GM19468 (cell line): ENCODE data around the gene PEG3.
"Not testable (repeated sequence)": the region's sequence is repeated elsewhere in the genome, so short reads cannot be mapped to it uniquely, and the experiment has no call there.

Experiments used
- ATAC-seq: cut with Tn5 transposase; IDR thresholded peaks from one replicate; pipeline ENCODE4 v1.9.1; 2021; ENCODE audit warnings: mild to moderate bottlenecking, moderate library complexity, moderate number of reproducible peaks; ENCODE audit not compliant: unreplicated experiment; ENCODE audit errors: extremely low read depth

Gene PEG3

GRCh38 chr19:56840451-56841192 lies at the start of gene PEG3, which contains the start of gene ZIM2:
TSS of gene PEG3 (minus strand) at chr19:56840726. CDS start at chr19:56824655, 16,071 bp downstream.
TSS of gene ZIM2 (minus strand) at chr19:56840726. CDS start at chr19:56824277, 16,449 bp downstream.
- no peak for ATAC-seq

DNA sequence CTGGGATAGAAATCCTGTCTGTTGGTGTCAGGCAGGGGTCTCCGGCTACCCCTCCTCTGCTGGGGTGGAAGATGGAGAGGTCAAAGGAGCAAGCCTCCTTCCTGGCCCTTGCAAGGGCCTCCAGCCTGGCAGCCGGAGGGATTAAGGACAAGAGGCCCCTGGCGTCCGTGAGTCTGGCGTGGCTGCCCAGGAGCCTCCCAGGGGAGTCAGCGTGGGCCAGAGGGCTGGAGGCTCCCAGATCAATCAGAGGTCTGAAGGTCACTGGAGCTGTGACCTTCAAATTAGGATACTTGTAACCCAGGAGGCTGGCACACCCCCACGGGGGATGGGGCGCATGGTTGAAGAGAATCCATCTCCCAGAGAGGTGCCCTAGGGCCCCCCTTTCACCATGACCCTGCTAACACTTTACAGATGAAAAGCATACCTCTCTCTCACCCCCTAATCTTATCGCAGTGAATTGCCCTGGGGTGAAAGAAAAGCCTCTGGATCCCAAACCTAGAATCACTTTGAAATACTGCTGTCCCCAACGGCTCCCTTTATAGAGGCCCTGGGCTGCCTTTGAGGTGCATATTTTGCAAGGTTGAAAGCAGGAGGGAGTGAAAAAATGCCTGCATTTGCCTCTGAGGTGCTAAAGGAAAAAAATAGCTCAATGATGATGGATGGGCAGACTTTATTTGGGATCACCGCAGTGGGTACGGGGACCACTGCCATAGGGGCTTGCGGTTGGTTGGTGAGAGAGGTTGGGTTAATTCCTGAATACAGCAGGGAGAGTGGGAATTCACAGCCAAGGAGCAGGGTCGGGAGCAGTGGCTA lies 44.9 kb upstream of the PEG3 start:
- no peak for ATAC-seq

- ATAC-seq, result no peak
Measured at GRCh38 chr19:56884441-56884840, 43.9 kb upstream of the PEG3 start.

DNA sequence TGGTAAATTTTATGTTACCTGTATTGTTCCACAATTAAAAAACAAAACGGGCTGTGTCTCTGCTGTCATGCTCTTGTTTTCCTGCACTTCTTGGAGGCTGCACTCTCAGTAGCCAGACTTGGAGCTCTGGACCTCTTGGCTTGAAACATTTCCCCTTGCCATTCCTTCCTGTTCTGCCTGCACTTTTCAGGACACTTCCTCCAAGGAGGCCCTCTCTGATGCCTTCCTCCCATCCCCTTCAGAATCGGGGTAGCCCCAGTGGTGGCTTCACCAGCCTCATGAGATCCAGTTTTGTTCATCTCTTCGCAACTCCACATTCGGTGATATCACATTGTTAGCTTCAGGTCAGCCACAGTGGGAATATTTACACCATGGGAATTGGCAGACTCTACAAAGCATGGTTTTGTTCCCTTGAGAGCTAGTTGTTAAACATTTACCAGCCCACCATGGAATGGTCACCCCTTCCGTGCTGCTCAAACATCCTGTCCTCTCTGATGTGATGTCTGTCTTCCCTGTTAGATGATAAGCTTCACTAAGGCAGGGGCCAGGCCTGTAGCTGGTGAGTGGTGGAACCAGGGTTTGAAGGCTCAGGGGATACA lies 40.2 kb upstream of the PEG3 start:
- no peak for ATAC-seq

DNA sequence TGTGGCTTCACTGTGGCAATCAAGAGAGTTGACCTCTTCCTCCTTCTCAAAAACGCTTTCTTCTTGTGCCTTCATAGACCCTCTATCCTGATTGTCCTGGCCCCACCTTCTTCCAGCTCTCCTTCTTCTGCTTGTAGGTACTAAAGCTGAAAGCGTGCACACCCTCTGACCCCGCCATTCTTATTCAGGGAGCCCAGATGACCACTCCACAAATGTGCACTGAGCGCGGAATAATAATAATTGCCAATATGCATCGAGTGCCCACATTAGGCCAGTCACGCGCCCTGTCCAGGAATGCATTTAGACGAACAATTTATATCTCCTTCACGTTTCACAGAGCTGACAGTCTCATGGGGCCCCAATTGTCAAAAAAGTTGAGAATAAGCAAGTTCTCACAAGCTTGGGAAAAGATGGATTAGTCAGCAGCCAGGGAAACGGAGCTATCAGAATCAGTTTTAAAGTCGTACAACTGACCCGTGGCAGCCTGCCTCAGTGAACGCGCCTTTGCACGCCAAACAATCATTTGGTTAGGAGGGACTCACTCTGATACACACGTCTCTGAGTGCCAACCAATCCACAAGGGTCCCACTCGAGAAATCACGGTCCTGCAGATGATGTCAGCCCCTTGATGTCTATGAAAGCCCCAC lies 36.7 kb upstream of the PEG3 start:
- no peak for ATAC-seq

DNA sequence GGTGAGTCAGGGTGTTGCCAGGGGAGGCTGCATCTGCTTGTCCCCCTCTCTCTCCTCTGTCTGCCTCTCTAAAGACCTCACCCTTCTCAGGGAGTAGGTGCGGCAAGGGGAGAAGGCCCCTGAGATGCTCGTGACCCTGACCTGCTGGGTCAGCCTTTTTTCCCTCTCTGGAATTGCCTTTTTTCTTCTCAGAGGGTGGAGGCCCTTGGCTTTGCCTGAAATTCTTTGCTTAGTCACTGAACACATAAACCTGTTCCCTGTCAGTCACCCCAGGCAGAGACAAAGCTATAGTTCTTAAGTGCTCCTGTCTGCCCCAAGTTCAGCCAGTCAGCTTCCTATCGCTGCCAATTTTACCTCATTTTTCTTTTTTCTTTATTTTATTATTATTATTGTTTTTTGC lies 35.2 kb upstream of the PEG3 start:
- no peak for ATAC-seq

- ATAC-seq, result no peak
Measured at GRCh38 chr19:56874530-56874929, 34.0 kb upstream of the PEG3 start.

DNA sequence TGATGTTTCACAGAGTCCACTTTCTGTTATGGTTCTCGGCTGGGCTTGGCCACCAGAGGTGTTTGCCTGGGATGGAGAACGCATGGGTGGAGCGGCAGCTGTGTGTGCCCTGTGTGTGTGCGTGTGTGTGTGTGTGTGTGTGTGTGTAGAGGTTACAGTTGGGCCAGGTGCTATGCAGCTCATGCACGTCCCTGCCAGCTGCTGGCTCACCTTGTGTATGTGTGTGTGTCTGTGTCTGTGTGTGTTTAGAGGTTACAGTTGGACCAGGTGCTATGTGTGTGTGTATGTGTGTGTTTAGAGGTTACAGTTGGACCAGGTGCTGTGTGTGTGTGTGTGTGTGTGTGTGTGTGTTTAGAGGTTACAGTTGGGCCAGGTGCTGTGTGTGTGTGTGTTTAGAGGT lies 33.0 kb upstream of the PEG3 start:
- ATAC-seq, result no peak

GRCh38 chr19:56869886-56870285 lies 29.4 kb upstream of the PEG3 start:
- ATAC-seq, result no peak

GRCh38 chr19:56868446-56868845 lies 27.9 kb upstream of the PEG3 start:
- ATAC-seq, result no peak

GRCh38 chr19:56866538-56866937 lies 26.0 kb upstream of the PEG3 start:
- ATAC-seq, result no peak

DNA sequence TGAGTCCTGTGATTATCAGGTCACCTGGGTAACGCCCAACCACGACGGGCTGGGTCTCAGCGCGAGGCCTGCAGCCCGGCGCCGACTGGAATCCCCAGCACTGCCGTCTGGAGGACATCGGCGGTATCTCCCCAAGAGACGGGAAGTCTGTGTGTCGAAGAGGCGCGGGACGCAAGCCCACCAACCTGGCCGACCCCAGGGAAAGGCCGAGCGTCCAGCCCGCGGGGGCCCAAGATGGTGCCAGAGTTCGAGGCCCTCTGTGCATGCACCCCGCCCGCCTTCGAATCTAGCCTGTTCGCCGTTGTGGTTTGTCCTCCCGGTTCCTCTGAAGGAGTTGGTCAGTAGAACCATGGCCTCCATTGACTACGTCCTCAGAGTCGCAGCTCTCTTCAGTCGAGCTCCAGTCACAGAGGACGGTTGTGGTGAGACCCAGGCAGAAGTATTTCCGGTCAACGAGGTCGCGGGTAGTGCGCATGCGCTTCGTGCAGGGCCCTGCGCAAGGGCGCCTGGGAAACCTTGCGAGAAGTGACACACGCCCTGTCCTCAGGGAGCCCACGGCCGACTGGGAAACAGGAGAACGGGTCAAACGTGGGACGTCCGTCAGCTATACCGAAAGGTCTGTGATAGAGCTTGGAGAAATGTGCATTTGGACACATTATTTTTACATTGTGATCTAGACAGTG lies 24.1 kb upstream of the PEG3 start:
- no peak for ATAC-seq

- ATAC-seq, result no peak
Measured at GRCh38 chr19:56862741-56863140, 22.2 kb upstream of the PEG3 start.

DNA sequence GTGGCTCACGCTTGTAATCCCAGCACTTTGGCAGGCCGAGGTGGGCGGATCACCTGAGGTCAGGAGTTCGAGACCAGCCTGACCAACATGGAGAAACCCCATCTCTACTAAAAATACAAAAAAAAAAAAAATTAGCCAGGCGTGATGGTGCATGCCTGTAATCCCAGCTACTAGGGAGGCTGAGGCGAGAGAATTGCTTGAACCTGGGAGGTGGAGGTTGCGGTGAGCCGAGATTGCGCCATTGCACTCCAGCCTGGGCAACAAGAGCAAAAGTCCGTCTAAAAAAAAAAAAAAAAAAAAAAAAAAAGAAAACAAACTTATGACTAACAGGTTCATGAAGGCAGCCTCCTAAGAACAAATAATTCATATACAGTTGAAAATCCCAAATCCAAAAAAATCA lies 19.9 kb upstream of the PEG3 start:
- not testable (repeated sequence) for ATAC-seq

DNA sequence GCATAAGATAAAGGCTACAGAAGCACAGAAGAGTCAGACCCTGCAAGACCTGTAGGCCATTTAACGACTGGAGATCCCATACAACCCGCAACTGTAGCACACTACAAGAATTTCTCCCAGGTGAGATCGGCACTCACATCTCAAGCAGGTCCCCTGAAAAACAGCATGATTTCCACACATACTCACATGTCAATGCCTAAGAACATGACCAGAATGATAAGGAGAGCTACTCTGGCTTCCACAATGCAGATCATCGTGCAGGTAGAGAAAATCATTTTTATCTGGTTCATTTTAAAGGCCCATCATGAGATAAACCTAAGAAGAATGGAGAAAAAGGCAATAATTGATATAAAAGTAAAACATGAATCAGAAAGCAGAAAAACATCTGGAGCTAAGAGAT lies 17.5 kb upstream of the PEG3 start:
- ATAC-seq, result no peak

DNA sequence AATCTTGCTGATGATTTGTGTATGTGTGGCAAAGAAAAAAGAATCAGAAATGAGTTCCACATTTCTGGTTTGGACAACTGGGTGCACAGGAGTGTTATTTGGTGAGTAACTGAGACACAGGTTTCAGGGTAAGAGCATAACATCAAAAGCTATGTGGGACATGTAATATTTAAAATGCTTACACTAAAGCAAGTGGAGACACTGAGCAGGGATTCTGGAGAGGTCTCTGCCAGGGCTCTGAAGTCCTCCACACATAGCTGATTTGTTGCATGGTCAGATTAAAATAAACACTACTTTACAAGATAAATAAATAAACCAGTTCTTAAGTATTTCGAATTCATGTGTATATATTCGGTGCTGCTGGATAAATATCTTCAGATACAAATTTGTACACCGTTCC lies 16.3 kb upstream of the PEG3 start:
- no peak for ATAC-seq

- ATAC-seq, result not testable (repeated sequence)
Measured at GRCh38 chr19:56852361-56852760, 11.8 kb upstream of the PEG3 start.

DNA sequence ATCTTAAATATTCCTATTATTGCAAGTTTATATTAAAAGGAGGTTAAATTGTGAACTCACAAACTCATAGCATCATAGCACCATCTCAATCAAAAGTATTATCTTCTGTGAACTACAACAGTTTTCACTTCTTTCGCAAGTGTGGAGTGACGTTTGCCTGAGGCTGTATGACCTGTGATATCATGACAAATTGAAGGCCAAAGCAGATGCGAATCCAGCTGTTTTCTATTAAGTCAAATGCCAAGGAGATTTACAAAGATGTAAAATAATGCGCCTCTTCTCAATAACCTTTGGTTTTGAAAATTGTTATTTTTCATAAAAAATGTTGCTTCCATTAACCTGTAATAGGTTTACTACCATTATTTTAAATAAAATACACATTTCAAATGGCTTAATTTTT lies 7.6 kb upstream of the PEG3 start:
- ATAC-seq, result no peak

GRCh38 chr19:56842412-56842811 lies 1.9 kb upstream of the PEG3 start:
- no peak for ATAC-seq

GRCh38 chr19:56841193-56841543 lies 642 bp upstream of the PEG3 start:
- ATAC-seq, result no peak
